Testis (tissue), 3 donors: ENCODE data around the gene BAIAP2L1. TPM values are rescaled to one million over a fixed set of nuclear protein-coding genes. Genes with fewer than 3 reads are reported as not detected.
A peak's percentile ranks its signal among the peaks of the same experiment; 100 is the strongest.

Experiments
- DNase-seq: peaks from one replicate; pipeline ENCODE4 v3.0.0-alpha.2; 2019
- H3K27ac ChIP-seq, 2 donors: fragments of 200-600 bp; sonication (generic); one replicate each; pipeline ENCODE4 v1.5.1; 2019
- H3K27me3 ChIP-seq: fragments of 200-600 bp; sonication (generic); one replicate; pipeline ENCODE4 v1.5.1; 2019
- H3K36me3 ChIP-seq: fragments of 200-600 bp; sonication (generic); one replicate; pipeline ENCODE4 v1.5.1; 2017; ENCODE audit warnings: low read depth; ENCODE audit errors: missing control alignments
- H3K4me1 ChIP-seq: fragments of 200-600 bp; sonication (generic); one replicate; pipeline ENCODE4 v1.5.1; 2019
- H3K4me3 ChIP-seq, 2 donors: fragments of 200-600 bp; sonication (generic); one replicate each; pipeline ENCODE4 v1.5.1; 2017 to 2019
- H3K9me3 ChIP-seq: fragments of 200-600 bp; sonication (generic); one replicate; pipeline ENCODE4 v1.5.1; 2017
- CTCF ChIP-seq, 3 experiments: fragments of 450-650 bp in 2 of 3; fragments of 200-600 bp in 1 of 3; sonication (generic) in 1 of 3; IDR thresholded peaks; one replicate each; pipeline ENCODE4 v1.5.1; 2016 to 2019; ENCODE audit warnings: antibody characterized with exemption in 3 of 3, mild to moderate bottlenecking in 2 of 3, moderate library complexity in 1 of 3
- POLR2A ChIP-seq: fragments of 450-650 bp; IDR thresholded peaks from one replicate; pipeline ENCODE4 v1.6.1; 2017; ENCODE audit warnings: antibody characterized with exemption, mild to moderate bottlenecking, moderate library complexity
- WGBS, 2 donors: methylation state at CpG; one replicate each; pipeline ENCODE4 v1.1.5; 2018; 5-methylcytosine and 5-hydroxymethylcytosine counted together
- intact Hi-C: fragments of 100-400 bp; cut with DNase I; formaldehyde crosslinking; loops from one replicate; pipeline ENCODE4 v1.15.1; 2023; ENCODE audit warnings: low total_unique reads
- polyA plus RNA-seq: library from polyadenylated mRNA; stranded (reverse); fragments of 350-450 nt; fragmentation: Illumina TruSeq; extraction: RNeasy Lipid Tissue Mini Kit (QIAGEN cat#74804); gene quantifications from one replicate; pipeline ENCODE4 v1.2.3, GENCODE V29; 2014; ENCODE audit warnings: low read depth, low replicate concordance; ENCODE audit not compliant: insufficient read depth
- total RNA-seq, 2 donors: library from RNA; depleted of rRNA; stranded (reverse); fragments of >200 nt; gene quantifications; one replicate each; pipeline ENCODE4 v1.2.3, GENCODE V29; 2016

The BAIAP2L1 gene
- total and polyA plus RNA-seq, 3 donors from 2014 or later, result 16.8 to 24.2 (median 23.5) TPM

GRCh38 chr7:98329791-98330373, 71.0 kb downstream of the BAIAP2L1 start:
- WGBS, 2 donors, result 69 to 71% methylated on average over 9 of the region's 9 CpGs
- Histone ChIP-seq H3K27me3 (no peaks in the 10 kb centered on the region), H3K27ac (no peak overlapping the region), H3K36me3 (no peaks in the 10 kb centered on the region), H3K9me3 (no peaks in the 10 kb centered on the region), H3K4me3 (no peak overlapping the region), H3K4me1 (no peaks in the 10 kb centered on the region)
- no peak for DNase-seq
- intact Hi-C loops, result no loop called here
- no peak for TF ChIP-seq POLR2A
- TF ChIP-seq CTCF (IDR thresholded peaks at IDR 0.05), result no peak

DNA sequence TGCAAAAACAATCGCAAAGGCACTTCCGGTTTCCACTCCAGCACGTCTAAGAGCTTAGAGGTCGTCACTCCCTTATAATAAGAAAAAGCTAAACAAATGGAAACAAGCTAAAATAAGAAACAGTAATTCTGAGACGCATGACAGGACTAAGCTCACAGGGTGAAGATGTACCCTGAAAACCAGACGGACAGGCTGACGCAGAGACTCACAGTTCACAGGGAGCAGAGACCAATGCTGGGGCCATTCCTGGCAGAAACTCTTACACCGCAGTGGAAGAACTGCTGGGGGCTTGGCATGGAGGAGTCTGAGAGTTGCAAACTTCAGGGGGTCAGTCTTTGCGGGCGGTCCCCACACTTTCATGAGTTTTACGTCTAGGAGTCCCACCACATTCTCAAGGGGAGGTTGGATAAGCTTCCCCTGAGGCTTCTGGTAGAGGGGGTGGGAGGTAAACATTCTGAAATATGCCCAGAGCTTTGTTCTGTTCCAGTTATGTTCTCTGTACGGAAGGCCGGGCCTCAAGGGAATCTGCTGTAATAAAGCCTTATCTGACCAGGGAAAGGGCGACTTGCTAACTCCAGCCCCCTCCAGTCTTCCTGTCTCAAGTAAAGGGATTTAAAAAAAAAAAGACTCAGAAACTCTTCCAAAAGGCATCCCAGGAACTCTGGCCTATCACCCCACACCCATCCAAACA, 71.6 kb downstream of the BAIAP2L1 start:
- no peaks in the 10 kb centered on the region for H3K9me3 ChIP-seq
- TF ChIP-seq POLR2A (no peak), CTCF (IDR thresholded peaks at IDR 0.05) (no peak)
- no peaks in the 10 kb centered on the region for H3K27me3 ChIP-seq
- H3K36me3 ChIP-seq, result no peaks in the 10 kb centered on the region
- intact Hi-C loops, result no loop called here
- H3K4me1 ChIP-seq, result no peaks in the 10 kb centered on the region
- H3K4me3 ChIP-seq, result no peak overlapping the region
- peak overlapping the region in 1 of 2 donors; percentile 4 for H3K27ac ChIP-seq
- WGBS, 2 donors, result 50 to 63% methylated on average over 14 of the region's 14 CpGs
- DNase-seq, result no peak

- Histone ChIP-seq H3K27me3 (no peaks in the 10 kb centered on the region), H3K9me3 (no peaks in the 10 kb centered on the region), H3K4me3 (no peak overlapping the region), H3K27ac (no peak overlapping the region), H3K4me1 (no peaks in the 10 kb centered on the region), H3K36me3 (no peaks in the 10 kb centered on the region)
- intact Hi-C loops, result no loop called here
- 94 to 97% methylated on average over 6 of the region's 6 CpGs for WGBS, 2 donors
- no peak for DNase-seq
- TF ChIP-seq CTCF (IDR thresholded peaks at IDR 0.05) (no peak), POLR2A (no peak)
Observed at GRCh38 chr7:98324782-98325181, 76.1 kb downstream of the BAIAP2L1 start.

GRCh38 chr7:98323597-98324322, 77.1 kb downstream of the BAIAP2L1 start:
- DNase-seq, result no peak
- intact Hi-C loops, result no loop called here
- no peak overlapping the region for H3K27ac ChIP-seq
- no peaks in the 10 kb centered on the region for H3K27me3 ChIP-seq
- no peaks in the 10 kb centered on the region for H3K9me3 ChIP-seq
- 51 to 60% methylated on average over 25 to 28 of the region's 28 CpGs for WGBS, 2 donors
- H3K4me1 ChIP-seq, result no peaks in the 10 kb centered on the region
- no peak overlapping the region for H3K4me3 ChIP-seq
- TF ChIP-seq CTCF (IDR thresholded peaks at IDR 0.05) (no peak), POLR2A (no peak)
- no peaks in the 10 kb centered on the region for H3K36me3 ChIP-seq
